OCI-LY3 (cell line): ENCODE measurements around the gene ARRDC2.
A peak's percentile ranks its signal among the peaks of the same experiment; 100 is the strongest.

Source experiments
- H2AFZ ChIP-seq: fragments of 200-600, 300-600 bp; shearing (Covaris generic); 2 replicates; pipeline ENCODE4 v1.6.0; 2014; ENCODE audit warnings: antibody characterized with exemption, low read depth, low read length
- H3K27ac ChIP-seq: fragments of 200-600, 300-600 bp; sonication (generic); 2 replicates; pipeline ENCODE4 v1.5.1; 2014; ENCODE audit warnings: mild to moderate bottlenecking, low read length, moderate library complexity, mixed read lengths
- H3K27me3 ChIP-seq: fragments of 200-600, 300-600 bp; sonication (generic); 2 replicates; pipeline ENCODE4 v1.6.1; 2014; ENCODE audit warnings: low read depth, low read length, mixed read lengths
- H3K36me3 ChIP-seq: fragments of 200-600, 300-600 bp; sonication (generic); replicated peaks from 2 replicates; pipeline ENCODE3; 2014; ENCODE audit warnings: low read depth, low read length, mixed read lengths
- H3K4me1 ChIP-seq: fragments of 300-600, 200-600 bp; sonication (generic); 2 replicates; pipeline ENCODE4 v1.6.1; 2014; ENCODE audit warnings: low read length, mixed read lengths
- H3K4me2 ChIP-seq: fragments of 200-600, 300-600 bp; sonication (generic); 2 replicates; pipeline ENCODE4 v1.6.1; 2014; ENCODE audit warnings: low read length, mixed read lengths
- H3K4me3 ChIP-seq: fragments of 300-600, 200-600 bp; sonication (generic); 2 replicates; pipeline ENCODE4 v1.5.1; 2014; ENCODE audit warnings: antibody characterized with exemption, mild to moderate bottlenecking, low read length, moderate library complexity
- H3K79me2 ChIP-seq: fragments of 300-600, 200-600 bp; shearing (Covaris generic); 2 replicates; pipeline ENCODE4 v1.6.1; 2014; ENCODE audit warnings: mild to moderate bottlenecking, low read length, mixed read lengths
- H3K9ac ChIP-seq: fragments of 300-600, 200-600 bp; shearing (Covaris generic); 2 replicates; pipeline ENCODE4 v1.6.0; 2014; ENCODE audit warnings: mild to moderate bottlenecking, low read length, moderate library complexity
- H3K9me3 ChIP-seq: fragments of 200-600, 300-600 bp; shearing (Covaris generic); 2 replicates; pipeline ENCODE4 v1.6.1; 2014; ENCODE audit warnings: low read length, mixed read lengths; ENCODE audit not compliant: insufficient read depth
- H4K20me1 ChIP-seq: fragments of 200-600, 300-600 bp; sonication (generic); 2 replicates; pipeline ENCODE4 v1.6.1; 2016; ENCODE audit warnings: low read length, mixed read lengths; ENCODE audit not compliant: insufficient read depth
- CTCF ChIP-seq: fragments of 200-600, 300-600 bp; sonication (generic); IDR thresholded peaks from 2 replicates; pipeline ENCODE4 v1.5.1; 2014; ENCODE audit warnings: antibody characterized with exemption, low read length, low read depth
- EZH2phosphoT487 ChIP-seq: fragments of 200-600 bp; shearing (Covaris generic); IDR thresholded peaks from 2 replicates; pipeline ENCODE4 v1.6.1; 2018; ENCODE audit warnings: antibody characterized with exemption, mixed run types, low read depth

ARRDC2 gene

DNA sequence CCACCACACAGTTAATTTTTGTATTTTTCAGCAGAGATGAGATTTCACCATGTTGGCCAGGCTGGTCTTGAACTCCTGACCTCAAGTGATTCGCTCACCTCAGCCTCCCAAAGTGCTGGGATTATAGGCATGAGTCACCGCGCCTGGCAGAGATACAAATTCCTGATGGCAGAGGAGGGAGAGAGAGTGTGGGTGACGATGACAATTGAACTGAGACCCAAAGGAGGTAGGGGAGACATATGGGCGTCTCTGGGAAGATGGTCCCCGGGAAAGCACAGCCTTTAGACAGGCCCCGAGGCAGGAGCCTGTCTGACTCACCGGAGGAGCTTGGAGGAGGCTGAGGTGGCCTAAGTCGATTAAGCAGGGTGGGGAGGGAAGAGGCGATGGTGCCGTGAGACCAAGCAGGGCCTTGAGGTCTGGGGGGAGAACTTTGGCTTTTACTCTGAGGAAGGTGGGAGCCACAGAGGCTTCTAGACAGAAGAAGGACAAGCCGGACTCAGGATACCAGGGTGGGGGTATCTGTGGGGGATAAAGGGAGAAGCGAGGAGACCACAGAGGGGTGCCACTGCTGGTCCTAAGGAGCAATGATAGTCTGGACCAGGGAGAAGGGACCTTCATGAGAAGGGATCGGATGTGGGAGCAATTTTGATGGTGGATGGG lies 38.2 kb downstream of the ARRDC2 start:
- Histone ChIP-seq H4K20me1 (no peaks in the 10 kb centered on the region), H3K9ac (no peak overlapping the region), H3K36me3 (peaks cover 5% of the 10 kb centered on the region), H3K9me3 (peaks cover 9% of the 10 kb centered on the region), H3K27me3 (no peaks in the 10 kb centered on the region), H2AFZ (no peak overlapping the region), H3K4me2 (0 out of 2 replicates have a peak overlapping the region, but pooled peaks have one; percentile 75), H3K79me2 (no peaks in the 10 kb centered on the region), H3K4me3 (no peak overlapping the region), H3K4me1 (peaks cover 34% of the 10 kb centered on the region), H3K27ac (no peak overlapping the region)
- TF ChIP-seq CTCF = no peak
- TF ChIP-seq EZH2phosphoT487 = no peak

DNA sequence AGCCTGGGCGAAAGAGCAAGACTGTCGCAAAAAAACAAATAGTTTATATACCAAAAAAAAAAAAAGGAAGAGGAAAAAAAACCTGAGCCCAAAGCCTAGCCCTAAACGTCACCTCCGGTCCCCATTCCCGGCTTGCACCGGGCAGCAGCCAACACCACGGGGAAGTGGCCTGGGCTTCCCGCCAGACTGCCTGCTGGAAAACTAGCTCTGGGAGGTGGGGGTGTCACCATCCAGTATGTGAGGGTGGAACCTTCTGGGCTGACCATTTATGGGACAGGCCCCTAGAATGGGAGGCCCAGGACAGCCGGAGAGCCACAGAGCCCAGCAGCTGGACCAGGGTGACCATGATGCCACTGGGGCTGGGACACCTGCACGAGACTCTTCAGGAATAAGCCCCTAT lies 41.4 kb downstream of the ARRDC2 start:
- Histone ChIP-seq H3K27ac (no peak overlapping the region), H3K4me2 (no peak overlapping the region), H3K36me3 (no peaks in the 10 kb centered on the region), H2AFZ (no peak overlapping the region), H3K4me3 (no peak overlapping the region), H3K4me1 (peaks cover 22% of the 10 kb centered on the region), H3K9me3 (no peaks in the 10 kb centered on the region), H4K20me1 (no peaks in the 10 kb centered on the region), H3K9ac (no peak overlapping the region), H3K27me3 (no peaks in the 10 kb centered on the region), H3K79me2 (no peaks in the 10 kb centered on the region)
- TF ChIP-seq EZH2phosphoT487 (no peak), CTCF (no peak)

- Histone ChIP-seq H3K79me2 (no peaks in the 10 kb centered on the region), H4K20me1 (no peaks in the 10 kb centered on the region), H3K4me1 (no peaks in the 10 kb centered on the region), H3K36me3 (no peaks in the 10 kb centered on the region), H3K9ac (no peak overlapping the region), H3K27ac (no peak overlapping the region), H3K4me2 (no peak overlapping the region), H2AFZ (no peak overlapping the region), H3K27me3 (no peaks in the 10 kb centered on the region), H3K9me3 (no peaks in the 10 kb centered on the region), H3K4me3 (no peak overlapping the region)
- TF ChIP-seq EZH2phosphoT487 (no peak), CTCF (no peak)
Measured at GRCh38 chr19:18051887-18052286, 43.9 kb downstream of the ARRDC2 start.

- H2AFZ ChIP-seq = no peak overlapping the region
- no peaks in the 10 kb centered on the region for H3K36me3 ChIP-seq
- no peak overlapping the region for H3K4me2 ChIP-seq
- H3K27me3 ChIP-seq = no peaks in the 10 kb centered on the region
- TF ChIP-seq CTCF = no peak
- TF ChIP-seq EZH2phosphoT487 = no peak
- no peak overlapping the region for H3K9ac ChIP-seq
- H3K4me3 ChIP-seq = no peak overlapping the region
- H3K27ac ChIP-seq = no peak overlapping the region
- H3K4me1 ChIP-seq = peaks cover 8% of the 10 kb centered on the region
- no peaks in the 10 kb centered on the region for H3K9me3 ChIP-seq
- no peaks in the 10 kb centered on the region for H4K20me1 ChIP-seq
- no peaks in the 10 kb centered on the region for H3K79me2 ChIP-seq
Measured at GRCh38 chr19:18053576-18054219, 45.7 kb downstream of the ARRDC2 start.
